Calu3 (cell line): ENCODE measurements around the gene MLLT1. TPM values are rescaled to one million over a fixed set of nuclear protein-coding genes. Genes with fewer than 3 reads are reported as not detected.

ENCODE experiments used
- BruUV-seq: library from RNA; stranded (reverse); fragments of 400-500 nt; replicated peaks from 2 replicates; lab custom pipeline; 2021; lab: Mats Ljungman, UMichigan
- CTCF ChIA-PET: fragments of 300-600 bp; sonication (Branson Sonifier 250); formaldehyde crosslinking; loops from one replicate; lab custom pipeline; 2022; ENCODE audit warnings: antibody characterized with exemption; lab: Charles Lee
- DNase-seq: peaks from one replicate; pipeline ENCODE4 v3.0.0; 2022
- H3K27ac Mint-ChIP-seq: one replicate; pipeline ENCODE4 v1.8.0; 2022; ENCODE audit warnings: mixed read lengths; ENCODE audit not compliant: unreplicated experiment
- H3K27me3 Mint-ChIP-seq: one replicate; pipeline ENCODE4 v1.8.0; 2022; ENCODE audit warnings: mixed read lengths; ENCODE audit not compliant: unreplicated experiment
- H3K36me3 Mint-ChIP-seq: one replicate; pipeline ENCODE4 v1.8.0; 2022; ENCODE audit warnings: mild to moderate bottlenecking, moderate library complexity, mixed read lengths; ENCODE audit not compliant: insufficient read depth, unreplicated experiment
- H3K4me1 Mint-ChIP-seq: one replicate; pipeline ENCODE4 v1.8.0; 2022; ENCODE audit warnings: mild to moderate bottlenecking, low read depth, mixed read lengths; ENCODE audit not compliant: unreplicated experiment
- H3K4me3 Mint-ChIP-seq: one replicate; pipeline ENCODE4 v1.8.0; 2022; ENCODE audit warnings: mild to moderate bottlenecking, low read depth, moderate library complexity, mixed read lengths; ENCODE audit not compliant: unreplicated experiment
- H3K9me3 Mint-ChIP-seq: one replicate; pipeline ENCODE4 v1.8.0; 2022; ENCODE audit warnings: low read depth, mixed read lengths; ENCODE audit not compliant: unreplicated experiment
- intact Hi-C: fragments of 100-400 bp; cut with micrococcal nuclease; formaldehyde crosslinking; loops from one replicate; pipeline ENCODE4 v1.10.0; 2022; ENCODE audit not compliant: unreplicated experiment
- total RNA-seq: library from RNA; stranded (reverse); gene quantifications from 2 replicates; pipeline ENCODE4 v1.2.3, GENCODE V29; 2022
- TF ChIP-seq, protein P1 (sequence below): fragments of 200-600 bp; IDR thresholded peaks from one replicate; pipeline ENCODE4 v1.8.0; 2022; ENCODE audit warnings: antibody characterized with exemption; ENCODE audit not compliant: unreplicated experiment

Gene MLLT1
- total RNA-seq, 1 experiment from 2014 or later = 49.8 TPM

DNA sequence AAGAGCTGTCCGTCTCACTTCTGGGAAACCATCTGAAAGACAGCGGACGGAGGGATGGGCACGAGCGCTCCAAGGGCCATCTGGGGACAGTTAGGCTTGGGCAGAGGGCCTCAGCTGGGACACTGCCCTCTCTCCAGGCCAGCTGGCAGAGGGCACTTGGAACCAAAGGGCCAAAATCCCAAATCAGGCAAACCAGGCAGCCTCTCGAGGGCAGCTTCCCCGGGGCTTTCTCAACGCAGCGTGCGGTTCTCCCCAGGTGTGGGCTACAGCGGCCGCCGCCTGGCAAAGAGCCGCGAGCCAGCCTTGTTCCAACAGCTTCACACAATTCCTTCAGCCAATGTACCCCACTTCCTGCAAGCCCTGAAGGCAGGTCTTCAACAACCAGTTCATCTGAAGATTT, 5.0 kb downstream of the MLLT1 start:
- no peak overlapping the region for H3K4me3 Mint-ChIP-seq
- CTCF ChIA-PET = interaction anchor here (0.6 kb wide), 1 partner anchor 87 kb away, joined by 3 read pairs; the partner anchor contains the start of gene CLPP
- H3K9me3 Mint-ChIP-seq = no peaks in the 10 kb centered on the region
- H3K27ac Mint-ChIP-seq = no peak overlapping the region
- H3K36me3 Mint-ChIP-seq = peaks cover 13% of the 10 kb centered on the region
- peaks cover 29% of the 10 kb centered on the region for H3K4me1 Mint-ChIP-seq
- no peak for DNase-seq
- TF ChIP-seq, protein P1, sequence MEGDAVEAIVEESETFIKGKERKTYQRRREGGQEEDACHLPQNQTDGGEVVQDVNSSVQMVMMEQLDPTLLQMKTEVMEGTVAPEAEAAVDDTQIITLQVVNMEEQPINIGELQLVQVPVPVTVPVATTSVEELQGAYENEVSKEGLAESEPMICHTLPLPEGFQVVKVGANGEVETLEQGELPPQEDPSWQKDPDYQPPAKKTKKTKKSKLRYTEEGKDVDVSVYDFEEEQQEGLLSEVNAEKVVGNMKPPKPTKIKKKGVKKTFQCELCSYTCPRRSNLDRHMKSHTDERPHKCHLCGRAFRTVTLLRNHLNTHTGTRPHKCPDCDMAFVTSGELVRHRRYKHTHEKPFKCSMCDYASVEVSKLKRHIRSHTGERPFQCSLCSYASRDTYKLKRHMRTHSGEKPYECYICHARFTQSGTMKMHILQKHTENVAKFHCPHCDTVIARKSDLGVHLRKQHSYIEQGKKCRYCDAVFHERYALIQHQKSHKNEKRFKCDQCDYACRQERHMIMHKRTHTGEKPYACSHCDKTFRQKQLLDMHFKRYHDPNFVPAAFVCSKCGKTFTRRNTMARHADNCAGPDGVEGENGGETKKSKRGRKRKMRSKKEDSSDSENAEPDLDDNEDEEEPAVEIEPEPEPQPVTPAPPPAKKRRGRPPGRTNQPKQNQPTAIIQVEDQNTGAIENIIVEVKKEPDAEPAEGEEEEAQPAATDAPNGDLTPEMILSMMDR = no peak
- intact Hi-C loops = no loop called here
- no TSS peak for BruUV-seq
- H3K27me3 Mint-ChIP-seq = no peaks in the 10 kb centered on the region

DNA sequence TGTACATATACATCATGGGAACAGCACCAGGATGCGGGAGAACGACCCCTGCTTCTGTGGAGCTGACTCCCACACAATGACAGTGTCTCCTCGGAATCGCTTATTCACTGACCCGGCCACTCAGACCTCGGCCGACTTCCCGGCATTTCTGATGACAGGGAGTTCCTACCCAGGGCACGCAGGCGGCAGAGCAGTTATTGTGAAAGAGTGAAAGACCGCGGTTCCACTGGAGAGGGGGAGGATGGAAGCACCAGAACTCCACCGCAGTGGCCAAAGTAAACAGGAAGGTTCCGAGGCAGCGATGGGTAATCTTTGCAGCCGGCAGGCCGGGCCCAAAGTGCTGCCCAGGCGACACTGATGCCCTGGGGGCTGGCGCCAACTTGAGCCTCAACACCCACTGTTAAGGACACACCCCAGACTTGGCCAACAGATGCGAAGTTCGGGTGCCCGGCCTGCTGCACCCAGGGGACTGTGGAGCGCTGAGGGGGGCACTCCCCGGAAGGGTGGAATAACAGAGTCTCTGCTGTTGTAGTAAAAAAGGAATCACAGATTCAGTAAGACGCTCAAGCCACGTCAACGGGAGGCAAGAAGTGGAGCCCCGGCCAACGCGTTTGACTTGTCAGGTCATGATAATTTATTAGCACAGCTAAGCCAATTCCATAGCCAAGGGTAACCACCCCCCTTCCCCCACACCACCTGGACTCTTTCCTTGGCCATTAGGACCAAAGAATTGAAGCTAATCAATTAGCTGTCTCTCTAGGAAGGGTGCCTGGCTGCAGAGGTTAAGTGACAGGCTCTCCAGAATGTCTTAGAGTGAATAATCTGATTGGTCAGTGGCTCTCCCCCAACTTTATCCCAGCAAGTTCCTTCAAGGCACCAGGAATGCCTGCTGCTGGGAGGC, 5.8 kb downstream of the MLLT1 start:
- TF ChIP-seq, protein P1 = no peak
- DNase-seq = peak; percentile 26
- intact Hi-C loops = no loop called here
- BruUV-seq = no TSS peak
- H3K36me3 Mint-ChIP-seq = peaks cover 9% of the 10 kb centered on the region
- H3K27me3 Mint-ChIP-seq = no peaks in the 10 kb centered on the region
- CTCF ChIA-PET = interaction anchor here (0.6 kb wide), 1 partner anchor 87 kb away, joined by 3 read pairs; the partner anchor contains the start of gene CLPP
- H3K4me3 Mint-ChIP-seq = peak overlapping the region; percentile 36
- H3K4me1 Mint-ChIP-seq = peaks cover 29% of the 10 kb centered on the region
- no peak overlapping the region for H3K27ac Mint-ChIP-seq
- no peaks in the 10 kb centered on the region for H3K9me3 Mint-ChIP-seq

DNA sequence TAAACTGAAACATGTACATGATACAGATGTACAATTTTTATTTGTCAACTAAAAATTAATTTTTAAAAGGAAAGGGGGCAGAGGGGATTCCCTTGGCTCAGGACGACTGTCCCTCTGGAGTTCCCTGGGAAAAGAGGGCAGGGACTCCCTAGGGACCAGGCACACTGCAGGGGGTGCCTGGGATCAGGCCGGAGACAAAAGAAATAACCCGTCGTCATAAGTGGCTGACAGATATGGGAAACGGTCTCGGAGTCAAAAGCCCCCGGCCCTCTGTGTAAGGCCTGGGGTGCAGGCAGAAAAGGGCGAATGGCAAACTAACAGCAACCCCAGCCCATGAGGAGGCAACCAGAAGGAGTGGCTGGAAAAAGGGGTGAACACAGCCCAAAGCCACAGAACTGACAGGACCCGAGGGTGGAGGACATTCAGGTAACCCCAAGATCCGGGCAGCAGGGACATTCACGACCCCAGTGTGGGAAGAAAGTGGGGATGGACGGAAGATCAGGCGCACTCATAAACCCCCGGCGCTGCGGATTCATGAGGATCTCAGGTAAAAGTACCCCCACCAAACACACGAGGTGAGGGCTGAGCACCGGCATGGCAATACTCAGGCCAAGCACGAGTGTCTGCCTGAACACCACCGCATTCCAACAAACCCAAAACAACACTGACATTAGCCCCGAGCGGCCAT, 6.7 kb downstream of the MLLT1 start:
- intact Hi-C loops = no loop called here
- no peaks in the 10 kb centered on the region for H3K9me3 Mint-ChIP-seq
- H3K36me3 Mint-ChIP-seq = no peaks in the 10 kb centered on the region
- H3K27ac Mint-ChIP-seq = no peak overlapping the region
- no TSS peak for BruUV-seq
- CTCF ChIA-PET = no interaction called here
- H3K4me1 Mint-ChIP-seq = peaks cover 22% of the 10 kb centered on the region
- H3K4me3 Mint-ChIP-seq = peak overlapping the region; percentile 36
- H3K27me3 Mint-ChIP-seq = no peaks in the 10 kb centered on the region
- no peak for DNase-seq
- TF ChIP-seq, protein P1 = no peak

DNA sequence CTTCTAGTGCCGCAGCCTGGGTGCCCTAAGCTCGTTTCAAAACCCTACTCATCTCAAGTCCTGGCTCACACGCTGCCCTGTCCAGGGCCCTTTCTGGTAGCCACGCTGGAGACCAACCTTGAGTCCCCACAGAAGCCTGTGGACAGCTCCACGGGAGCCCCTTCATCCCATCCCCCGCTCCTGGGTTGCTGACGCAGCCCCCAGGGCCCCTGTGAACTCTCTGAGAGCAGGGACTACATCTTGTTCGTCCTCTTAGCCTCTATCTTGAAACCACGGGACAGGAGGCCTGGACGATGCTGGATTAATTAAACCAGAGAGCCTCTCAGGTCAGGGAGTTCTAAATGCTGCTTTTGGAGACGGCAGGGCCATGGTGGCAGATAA, 7.4 kb downstream of the MLLT1 start:
- Mint-ChIP-seq H3K27me3 (no peaks in the 10 kb centered on the region), H3K4me1 (peaks cover 17% of the 10 kb centered on the region), H3K36me3 (no peaks in the 10 kb centered on the region), H3K9me3 (no peaks in the 10 kb centered on the region), H3K27ac (no peak overlapping the region), H3K4me3 (no peak overlapping the region)
- BruUV-seq = no TSS peak
- no peak for DNase-seq
- CTCF ChIA-PET = no interaction called here
- TF ChIP-seq, protein P1 = no peak
- intact Hi-C loops = no loop called here
